NCI-H128 (cell line): Measurements from ENCODE around the gene FYN.
A peak's percentile ranks its signal among the peaks of the same experiment; 100 is the strongest.
"Not testable (repeated sequence)": the region's sequence is repeated elsewhere in the genome, so short reads cannot be mapped to it uniquely, and the experiment has no call there.

Source experiments
- DNase-seq: peaks from one replicate; lab custom pipeline; 2025; ENCODE audit not compliant: unreplicated experiment; lab: John Stamatoyannopoulos, UW

Gene FYN

GRCh38 chr6:111835398-111835797 is 37.9 kb downstream of the FYN start:
- not testable (repeated sequence) for DNase-seq

- DNase-seq, result no peak
These were observed 38.9 kb downstream of the FYN start for GRCh38 chr6:111834356-111834755.

- no peak for DNase-seq
These were observed 40.3 kb downstream of the FYN start for GRCh38 chr6:111832833-111833418.

- DNase-seq, result no peak
These were observed 41.8 kb downstream of the FYN start for GRCh38 chr6:111831408-111831807.

GRCh38 chr6:111829998-111830397 is 43.3 kb downstream of the FYN start:
- no peak for DNase-seq

GRCh38 chr6:111829581-111829980 is 43.7 kb downstream of the FYN start:
- no peak for DNase-seq

GRCh38 chr6:111828809-111829208 is 44.4 kb downstream of the FYN start:
- no peak for DNase-seq

- no peak for DNase-seq
These were observed 47.7 kb downstream of the FYN start for GRCh38 chr6:111825439-111826086.

- DNase-seq, result no peak
These were observed 48.5 kb downstream of the FYN start for GRCh38 chr6:111824608-111825337.

GRCh38 chr6:111823831-111824607 is 49.2 kb downstream of the FYN start:
- DNase-seq, result no peak

- no peak for DNase-seq
These were observed 50.2 kb downstream of the FYN start for GRCh38 chr6:111823012-111823411.

- no peak for DNase-seq
These were observed 53.8 kb downstream of the FYN start for GRCh38 chr6:111819458-111819857.

GRCh38 chr6:111818539-111819226 is 54.6 kb downstream of the FYN start:
- no peak for DNase-seq

- DNase-seq, result no peak
These were observed 55.7 kb downstream of the FYN start for GRCh38 chr6:111817451-111818120.

GRCh38 chr6:111813677-111814310 is 59.5 kb downstream of the FYN start:
- no peak for DNase-seq

GRCh38 chr6:111813237-111813636 is 60.0 kb downstream of the FYN start:
- DNase-seq, result no peak

GRCh38 chr6:111812060-111813038 is 60.9 kb downstream of the FYN start:
- DNase-seq, result peak; percentile 10

GRCh38 chr6:111810294-111811131 is 62.7 kb downstream of the FYN start:
- DNase-seq, result no peak
